ENCODE measurements around the gene MATN3.
A peak's percentile ranks its signal among the peaks of the same experiment; 100 is the strongest.

MATN3 gene

GRCh38 chr2:20005067-20005627, 7.3 kb downstream of the MATN3 start:
- DNase-seq (ENCODE audit: low spot score), result no peak

GRCh38 chr2:20001361-20001863, 11.1 kb downstream of the MATN3 start:
- no peak for DNase-seq (ENCODE audit: low spot score)

GRCh38 chr2:19993731-19994130, 18.7 kb downstream of the MATN3 start:
- peak; percentile 13 for DNase-seq (ENCODE audit: low spot score)

- DNase-seq (ENCODE audit: low spot score), result no peak
Measured at GRCh38 chr2:19991895-19992294, 20.6 kb downstream of the MATN3 start.

- DNase-seq (ENCODE audit: low spot score), result no peak
Measured at GRCh38 chr2:19990416-19990728, 22.1 kb downstream of the MATN3 start.

- peak; percentile 99 for DNase-seq (ENCODE audit: low spot score)
Measured at GRCh38 chr2:19989667-19990415, 22.6 kb downstream of the MATN3 start, which contains the start of gene WDR35. WDR35 (minus strand) TSS chr2:19990105; CDS start chr2:19990015, 90 bp downstream.

GRCh38 chr2:19989342-19989666, 23.2 kb downstream of the MATN3 start:
- DNase-seq (ENCODE audit: low spot score), result no peak

GRCh38 chr2:19988600-19988999, 23.9 kb downstream of the MATN3 start:
- DNase-seq (ENCODE audit: low spot score), result no peak

GRCh38 chr2:19987936-19988335, 24.5 kb downstream of the MATN3 start:
- DNase-seq (ENCODE audit: low spot score), result no peak

GRCh38 chr2:19982268-19982667, 30.2 kb downstream of the MATN3 start:
- DNase-seq (ENCODE audit: low spot score), result no peak

- no peak for DNase-seq (ENCODE audit: low spot score)
Measured at GRCh38 chr2:19979932-19980331, 32.5 kb downstream of the MATN3 start.

GRCh38 chr2:19973466-19973865, 39.0 kb downstream of the MATN3 start:
- no peak for DNase-seq (ENCODE audit: low spot score)

- no peak for DNase-seq (ENCODE audit: low spot score)
Measured at GRCh38 chr2:19971691-19972090, 40.8 kb downstream of the MATN3 start.

- no peak for DNase-seq (ENCODE audit: low spot score)
Measured at GRCh38 chr2:19963386-19963785, 49.1 kb downstream of the MATN3 start.

GRCh38 chr2:19955544-19956422, 56.7 kb downstream of the MATN3 start:
- peak; percentile 75 for DNase-seq (ENCODE audit: low spot score)

GRCh38 chr2:19949071-19949470, 63.4 kb downstream of the MATN3 start:
- DNase-seq (ENCODE audit: low spot score), result peak; percentile 27

GRCh38 chr2:19947184-19947940, 65.1 kb downstream of the MATN3 start:
- DNase-seq (ENCODE audit: low spot score), result no peak

- no peak for DNase-seq (ENCODE audit: low spot score)
Measured at GRCh38 chr2:19944205-19944845, 68.1 kb downstream of the MATN3 start.

GRCh38 chr2:19943189-19943588, 69.3 kb downstream of the MATN3 start:
- DNase-seq (ENCODE audit: low spot score), result no peak

- no peak for DNase-seq (ENCODE audit: low spot score)
Measured at GRCh38 chr2:19942199-19942598, 70.3 kb downstream of the MATN3 start.
